ENCODE results near the gene ZNF804B. TPM values are rescaled to one million over a fixed set of nuclear protein-coding genes. Genes with fewer than 3 reads are reported as not detected.

Gene ZNF804B
- total and polyA plus RNA-seq, 12 donors, result 0.07 TPM; not detected in 11

DNA sequence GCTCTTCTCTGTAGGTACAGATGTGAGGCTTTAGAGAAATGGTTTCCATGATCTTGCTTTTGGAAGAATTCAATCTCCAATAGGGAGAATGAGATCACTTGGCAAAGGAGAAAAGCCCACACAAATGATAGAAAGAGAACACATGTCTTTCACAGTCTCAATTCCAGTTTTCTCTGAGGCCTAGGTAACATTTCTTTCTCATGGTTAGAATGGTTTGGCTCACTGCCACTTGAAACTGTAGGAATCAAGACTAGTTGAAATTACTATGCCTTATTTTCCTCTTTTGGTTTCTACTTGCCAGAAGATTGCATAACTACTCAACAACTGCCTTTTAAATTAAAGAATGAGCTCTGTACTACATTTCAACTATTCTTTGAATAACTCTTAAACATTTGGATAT is 312.6 kb downstream of the ZNF804B start:
- no peaks in the 10 kb centered on the region for H3K27me3 ChIP-seq
- H3K4me1 ChIP-seq, result no peaks in the 10 kb centered on the region
- no peaks in the 10 kb centered on the region for H3K9me3 ChIP-seq
- ATAC-seq (no peak), DNase-seq (no peak)
- no peak overlapping the region for H3K27ac ChIP-seq
- TF ChIP-seq, protein P1, sequence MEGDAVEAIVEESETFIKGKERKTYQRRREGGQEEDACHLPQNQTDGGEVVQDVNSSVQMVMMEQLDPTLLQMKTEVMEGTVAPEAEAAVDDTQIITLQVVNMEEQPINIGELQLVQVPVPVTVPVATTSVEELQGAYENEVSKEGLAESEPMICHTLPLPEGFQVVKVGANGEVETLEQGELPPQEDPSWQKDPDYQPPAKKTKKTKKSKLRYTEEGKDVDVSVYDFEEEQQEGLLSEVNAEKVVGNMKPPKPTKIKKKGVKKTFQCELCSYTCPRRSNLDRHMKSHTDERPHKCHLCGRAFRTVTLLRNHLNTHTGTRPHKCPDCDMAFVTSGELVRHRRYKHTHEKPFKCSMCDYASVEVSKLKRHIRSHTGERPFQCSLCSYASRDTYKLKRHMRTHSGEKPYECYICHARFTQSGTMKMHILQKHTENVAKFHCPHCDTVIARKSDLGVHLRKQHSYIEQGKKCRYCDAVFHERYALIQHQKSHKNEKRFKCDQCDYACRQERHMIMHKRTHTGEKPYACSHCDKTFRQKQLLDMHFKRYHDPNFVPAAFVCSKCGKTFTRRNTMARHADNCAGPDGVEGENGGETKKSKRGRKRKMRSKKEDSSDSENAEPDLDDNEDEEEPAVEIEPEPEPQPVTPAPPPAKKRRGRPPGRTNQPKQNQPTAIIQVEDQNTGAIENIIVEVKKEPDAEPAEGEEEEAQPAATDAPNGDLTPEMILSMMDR (IDR thresholded peaks at IDR 0.05), result no peak
- intact Hi-C loops (cut with DNase I), result loop anchor here in 1 of 10 donors (10.0 kb wide), 1 partner anchor 1243 kb away; no protein-coding TSS in a partner anchor
- H3K36me3 ChIP-seq, result no peaks in the 10 kb centered on the region
- no peak overlapping the region for H3K4me3 ChIP-seq

DNA sequence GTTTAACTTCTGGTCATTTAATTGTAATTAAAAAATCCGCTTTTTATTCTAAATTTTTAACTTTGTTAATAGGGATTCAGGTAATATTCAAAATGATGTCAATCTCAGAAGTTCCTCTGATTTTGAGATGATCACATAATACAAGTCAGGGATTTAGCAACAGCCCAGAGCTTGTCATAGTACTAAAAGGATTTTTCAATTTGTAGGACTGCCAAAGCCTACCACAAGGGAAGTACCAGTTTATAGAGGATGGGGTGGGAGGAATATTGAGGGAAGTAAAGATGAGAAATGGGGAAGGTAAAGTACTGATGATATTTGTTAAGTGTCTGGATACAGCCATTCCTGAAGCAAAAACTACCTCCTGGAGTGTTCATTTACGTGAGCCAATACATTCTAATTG is 314.3 kb downstream of the ZNF804B start:
- no peaks in the 10 kb centered on the region for H3K36me3 ChIP-seq
- WGBS, 2 donors, result 71 to 75% methylated on average over 2 of the region's 2 CpGs
- no peak for DNase-seq
- TF ChIP-seq, protein P1 (IDR thresholded peaks at IDR 0.05), result no peak
- no peak overlapping the region for H3K4me3 ChIP-seq
- no peak overlapping the region for H3K27ac ChIP-seq
- H3K9me3 ChIP-seq, result no peaks in the 10 kb centered on the region
- no peaks in the 10 kb centered on the region for H3K4me1 ChIP-seq
- intact Hi-C loops (cut with DNase I), result loop anchor here in 1 of 10 donors (10.0 kb wide), 1 partner anchor 1241 kb away; no protein-coding TSS in a partner anchor
- H3K27me3 ChIP-seq, result no peaks in the 10 kb centered on the region
- ATAC-seq, result no peak

GRCh38 chr7:89077992-89078391 is 318.5 kb downstream of the ZNF804B start:
- Histone ChIP-seq H3K27me3 (no peaks in the 10 kb centered on the region), H3K4me3 (no peak overlapping the region), H3K4me1 (no peaks in the 10 kb centered on the region), H3K9me3 (no peaks in the 10 kb centered on the region), H3K27ac (no peak overlapping the region), H3K36me3 (no peaks in the 10 kb centered on the region)
- intact Hi-C loops (cut with DNase I), result loop anchor here in 1 of 10 donors (10.0 kb wide), 1 partner anchor 1237 kb away; no protein-coding TSS in a partner anchor
- ATAC-seq (no peak), DNase-seq (no peak)
- TF ChIP-seq, protein P1 (IDR thresholded peaks at IDR 0.05), result no peak
- 88 to 90% methylated on average over 3 of the region's 3 CpGs for WGBS, 2 donors

DNA sequence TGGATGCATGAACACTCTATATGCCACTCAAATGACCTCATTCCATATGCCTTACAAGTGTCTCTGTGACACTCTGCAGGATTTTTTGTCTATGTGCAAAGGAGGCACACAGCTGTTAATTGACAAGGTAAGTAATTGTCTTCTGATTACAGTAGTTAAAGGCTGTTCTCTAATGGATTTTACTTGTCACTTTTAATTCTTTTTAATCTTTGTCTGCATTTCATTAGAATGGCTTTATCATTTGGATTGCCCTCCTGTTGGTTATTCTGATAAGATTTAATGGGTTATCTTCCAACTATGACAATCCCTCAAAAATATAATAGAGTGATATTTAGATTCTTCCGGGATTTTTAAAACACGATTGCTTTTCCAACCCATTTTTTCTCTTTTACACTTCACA is 326.1 kb downstream of the ZNF804B start:
- Histone ChIP-seq H3K36me3 (no peaks in the 10 kb centered on the region), H3K27me3 (no peaks in the 10 kb centered on the region), H3K4me1 (no peaks in the 10 kb centered on the region), H3K4me3 (no peak overlapping the region), H3K9me3 (no peaks in the 10 kb centered on the region), H3K27ac (no peak overlapping the region)
- ATAC-seq (no peak), DNase-seq (no peak)
- intact Hi-C loops (cut with DNase I), result no loop called here
- TF ChIP-seq, protein P1 (IDR thresholded peaks at IDR 0.05), result no peak
- 79 to 81% methylated on average over 2 of the region's 2 CpGs for WGBS, 2 donors
